SHP77 treated with DMSO at 0.1 percent for 48 hours (cell line): ENCODE measurements around the gene ARHGAP42.

Source experiments
- DNase-seq: peaks from one replicate; lab custom pipeline; 2025; lab: John Stamatoyannopoulos, UW

Gene ARHGAP42

GRCh38 chr11:100918551-100919500, 231.7 kb downstream of the ARHGAP42 start:
- peak; percentile 83 for DNase-seq

- DNase-seq = no peak
Measured at GRCh38 chr11:100920593-100920992, 233.5 kb downstream of the ARHGAP42 start.

GRCh38 chr11:100922121-100922520, 235.0 kb downstream of the ARHGAP42 start:
- no peak for DNase-seq

GRCh38 chr11:100923555-100923954, 236.5 kb downstream of the ARHGAP42 start:
- peak; percentile 72 for DNase-seq

GRCh38 chr11:100925935-100926334, 238.8 kb downstream of the ARHGAP42 start:
- no peak for DNase-seq

- DNase-seq = no peak
Measured at GRCh38 chr11:100927579-100927978, 240.5 kb downstream of the ARHGAP42 start.

- DNase-seq = no peak
Measured at GRCh38 chr11:100928426-100928825, 241.3 kb downstream of the ARHGAP42 start.

GRCh38 chr11:100929377-100929776, 242.3 kb downstream of the ARHGAP42 start:
- DNase-seq = no peak

GRCh38 chr11:100930185-100930778, 243.2 kb downstream of the ARHGAP42 start:
- peak; percentile 30 for DNase-seq

GRCh38 chr11:100932474-100933100, 245.5 kb downstream of the ARHGAP42 start:
- DNase-seq = peak; percentile 6

- DNase-seq = no peak
Measured at GRCh38 chr11:100936781-100937180, 249.7 kb downstream of the ARHGAP42 start.

GRCh38 chr11:100939571-100939970, 252.5 kb downstream of the ARHGAP42 start:
- no peak for DNase-seq

- no peak for DNase-seq
Measured at GRCh38 chr11:100940111-100940510, 253.0 kb downstream of the ARHGAP42 start.

- no peak for DNase-seq
Measured at GRCh38 chr11:100941033-100941432, 253.9 kb downstream of the ARHGAP42 start.

GRCh38 chr11:100942016-100942415, 254.9 kb downstream of the ARHGAP42 start:
- peak; percentile 41 for DNase-seq

- DNase-seq = no peak
Measured at GRCh38 chr11:100948936-100949335, 261.8 kb downstream of the ARHGAP42 start.

- no peak for DNase-seq
Measured at GRCh38 chr11:100949443-100949842, 262.4 kb downstream of the ARHGAP42 start.

GRCh38 chr11:100955318-100955717, 268.2 kb downstream of the ARHGAP42 start:
- DNase-seq = no peak

GRCh38 chr11:100956351-100956750, 269.3 kb downstream of the ARHGAP42 start:
- no peak for DNase-seq

GRCh38 chr11:100957499-100957898, 270.4 kb downstream of the ARHGAP42 start:
- no peak for DNase-seq

GRCh38 chr11:100961633-100962032, 274.5 kb downstream of the ARHGAP42 start:
- DNase-seq = no peak

GRCh38 chr11:100963375-100963774, 276.3 kb downstream of the ARHGAP42 start:
- no peak for DNase-seq

- DNase-seq = no peak
Measured at GRCh38 chr11:100964435-100964834, 277.3 kb downstream of the ARHGAP42 start.
